ENCODE data around the gene SMARCD1.

The SMARCD1 gene

DNA sequence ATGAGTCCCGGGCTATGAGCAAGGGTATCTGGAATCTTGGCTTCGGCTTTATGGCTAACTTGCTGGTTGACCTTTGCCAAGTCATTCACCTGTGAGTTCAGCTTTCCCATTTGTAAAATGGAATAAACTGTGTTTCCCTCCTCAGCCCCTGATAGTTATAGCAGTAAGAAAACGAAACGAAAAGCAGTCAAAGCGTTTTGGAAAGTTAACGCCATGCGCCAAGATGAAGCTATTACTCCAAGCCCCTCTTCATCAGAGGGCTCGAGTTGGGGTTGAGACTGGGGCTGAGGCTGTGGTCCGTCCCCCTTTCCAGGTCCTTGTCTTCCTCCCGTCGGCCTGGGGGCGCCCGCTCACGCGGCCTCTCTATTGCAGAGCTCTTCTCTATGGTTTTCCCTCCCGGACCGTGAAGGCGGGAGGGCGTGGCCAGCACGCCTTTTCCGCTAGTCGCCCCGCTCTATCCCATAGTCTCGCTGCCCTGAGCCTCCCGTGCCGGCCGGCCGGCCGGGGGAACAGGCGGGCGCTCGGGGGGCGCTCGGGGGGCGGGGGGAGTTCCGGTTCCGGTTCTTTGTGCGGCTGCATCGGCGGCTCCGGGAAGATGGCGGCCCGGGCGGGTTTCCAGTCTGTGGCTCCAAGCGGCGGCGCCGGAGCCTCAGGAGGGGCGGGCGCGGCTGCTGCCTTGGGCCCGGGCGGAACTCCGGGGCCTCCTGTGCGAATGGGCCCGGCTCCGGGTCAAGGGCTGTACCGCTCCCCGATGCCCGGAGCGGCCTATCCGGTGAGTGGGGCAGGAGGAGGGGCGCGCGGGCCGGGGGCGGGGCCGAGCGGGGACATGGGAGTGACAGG, at the start of gene SMARCD1:
Gene SMARCD1 (plus strand): TSS at position 568 of the 840 bp plus-strand sequence. CDS start 28 bp downstream, at position 596.
- peak within 1 kb of the TSS; percentile 81 for H3K4me3 ChIP-seq (ENCODE audit: low read depth, low read length)

DNA sequence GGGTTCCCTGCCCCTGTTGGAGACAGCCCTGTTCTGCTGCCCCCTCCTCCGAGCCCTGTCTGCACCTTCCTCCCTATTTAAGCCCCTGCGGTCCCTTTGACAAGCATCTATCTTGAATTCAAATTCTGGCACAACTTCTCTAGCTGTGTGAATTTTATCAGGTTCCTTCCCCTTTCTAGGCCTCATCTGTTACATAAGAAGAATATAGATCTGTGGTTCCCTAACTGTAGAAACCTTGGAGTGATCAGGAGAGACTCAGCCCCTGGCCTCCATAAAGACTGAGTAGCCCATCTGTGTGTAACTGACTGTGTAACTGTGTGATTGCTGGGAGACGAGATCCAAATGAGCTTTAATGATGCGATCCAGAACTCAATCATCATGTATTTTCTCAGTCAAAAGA, 46.8 kb upstream of the SMARCD1 start:
- no peak overlapping the region for H3K4me3 ChIP-seq (ENCODE audit: low read depth, low read length)

DNA sequence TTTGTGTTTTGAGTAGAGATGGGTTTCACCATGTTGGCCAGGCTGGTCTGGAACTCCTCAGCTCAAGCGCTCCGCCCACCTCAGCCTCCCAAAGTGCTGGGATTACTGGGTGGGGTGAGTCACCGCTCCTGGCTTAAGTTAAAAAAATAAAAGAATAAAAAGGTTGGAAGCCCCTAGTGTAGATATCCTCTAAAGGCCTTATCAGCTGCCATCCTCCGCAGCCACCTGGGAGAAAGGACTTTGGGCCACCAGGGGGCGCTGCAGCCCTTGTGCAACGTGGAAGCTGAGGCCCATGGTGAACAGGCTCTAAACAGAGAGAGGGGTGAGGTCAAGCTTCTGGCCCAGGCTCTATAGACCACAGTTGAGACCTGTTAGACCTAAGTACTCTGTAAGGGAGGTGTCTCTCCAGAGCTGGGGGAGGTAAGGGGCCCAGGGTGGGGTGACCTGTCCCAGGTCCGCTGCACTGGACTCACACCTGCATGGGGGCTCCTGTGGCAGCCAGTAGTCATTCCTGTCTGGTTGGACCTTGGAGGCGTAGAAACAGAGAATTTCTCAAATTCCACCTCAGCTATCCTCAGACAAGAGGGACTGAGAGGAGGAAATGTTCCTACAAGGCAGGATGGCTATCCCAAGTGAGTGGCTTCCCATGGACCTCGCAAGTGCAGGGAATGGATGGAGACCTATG, 45.8 kb upstream of the SMARCD1 start:
- H3K4me3 ChIP-seq (ENCODE audit: low read depth, low read length), result no peak overlapping the region

DNA sequence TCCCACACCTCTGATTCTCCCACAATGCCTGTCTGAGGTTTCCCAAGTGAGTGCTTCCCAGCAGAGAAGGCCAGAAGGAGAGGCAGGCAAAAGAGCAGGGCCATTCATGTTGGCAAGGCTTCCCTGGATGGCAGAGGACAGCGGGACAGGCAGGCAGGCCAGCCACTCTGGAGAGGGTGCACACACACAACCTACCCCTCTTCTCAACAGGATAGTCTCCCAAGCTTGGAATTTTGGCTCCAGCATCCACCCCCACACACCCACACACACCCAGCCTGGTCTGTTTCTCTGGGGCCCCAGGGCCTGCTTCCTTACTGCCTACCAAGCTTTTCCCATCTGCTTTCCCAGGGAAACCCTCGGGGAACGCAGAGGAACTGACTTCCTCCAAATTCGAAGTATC, 44.5 kb upstream of the SMARCD1 start:
- H3K4me3 ChIP-seq (ENCODE audit: low read depth, low read length), result no peak overlapping the region

DNA sequence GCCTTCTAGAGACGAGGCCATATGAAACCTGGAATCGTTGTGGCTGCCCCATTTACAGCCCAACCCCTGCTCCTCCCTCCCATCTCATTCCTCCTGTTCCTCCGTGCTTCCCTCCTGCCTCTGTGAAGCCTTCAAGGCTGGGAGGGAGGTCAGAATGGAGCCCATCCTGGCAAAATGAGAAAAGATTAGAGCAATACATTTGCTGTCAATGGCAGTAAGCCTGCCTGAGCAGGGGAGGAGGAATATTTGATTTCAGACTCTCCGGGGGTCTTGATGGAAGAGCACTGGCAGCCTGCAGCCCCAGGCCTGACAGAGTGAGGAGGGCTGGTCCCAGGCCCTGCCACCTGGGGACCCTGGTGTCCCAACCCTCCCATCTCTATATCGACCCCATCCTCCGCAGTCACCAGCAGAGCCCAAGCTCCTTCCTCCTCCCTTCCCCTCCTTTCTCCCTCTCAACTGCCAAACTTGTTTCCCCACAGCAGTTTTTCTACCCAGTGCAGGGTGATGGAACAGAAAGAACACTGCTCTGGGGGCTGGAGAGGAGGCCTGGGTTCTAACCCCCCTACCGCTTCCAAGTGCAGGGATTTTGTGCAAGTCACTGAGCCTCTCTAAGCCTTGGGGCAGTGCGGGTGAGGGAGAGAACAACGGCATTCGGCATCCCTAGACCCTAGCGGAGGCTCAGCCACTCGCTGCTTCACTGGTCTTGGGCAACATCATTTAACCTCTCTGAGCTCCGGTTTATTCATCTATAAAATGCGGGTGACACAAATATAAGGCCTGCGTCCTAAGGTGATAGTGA, 43.9 kb upstream of the SMARCD1 start:
- H3K4me3 ChIP-seq (ENCODE audit: low read depth, low read length), result no peak overlapping the region

DNA sequence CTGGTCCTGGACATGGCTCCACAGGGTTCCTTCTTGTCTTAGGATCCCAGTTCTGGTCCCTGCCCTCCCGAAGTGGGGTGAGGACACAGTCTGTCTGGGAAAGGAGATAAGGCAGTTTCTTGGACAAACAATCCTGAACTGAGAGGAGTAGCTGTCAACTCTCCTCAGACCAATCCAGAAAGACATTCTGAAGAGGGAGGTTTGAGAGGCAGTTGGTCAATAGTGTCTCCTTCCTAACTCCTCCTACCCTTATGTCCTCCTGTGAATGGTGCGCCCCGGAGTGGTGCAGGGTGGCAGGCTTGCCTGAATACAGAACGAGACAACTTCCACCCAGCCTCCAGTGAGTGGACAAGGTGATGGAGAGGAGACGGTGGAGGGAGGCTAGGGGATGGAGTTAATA, 43.2 kb upstream of the SMARCD1 start:
- no peak overlapping the region for H3K4me3 ChIP-seq (ENCODE audit: low read depth, low read length)

DNA sequence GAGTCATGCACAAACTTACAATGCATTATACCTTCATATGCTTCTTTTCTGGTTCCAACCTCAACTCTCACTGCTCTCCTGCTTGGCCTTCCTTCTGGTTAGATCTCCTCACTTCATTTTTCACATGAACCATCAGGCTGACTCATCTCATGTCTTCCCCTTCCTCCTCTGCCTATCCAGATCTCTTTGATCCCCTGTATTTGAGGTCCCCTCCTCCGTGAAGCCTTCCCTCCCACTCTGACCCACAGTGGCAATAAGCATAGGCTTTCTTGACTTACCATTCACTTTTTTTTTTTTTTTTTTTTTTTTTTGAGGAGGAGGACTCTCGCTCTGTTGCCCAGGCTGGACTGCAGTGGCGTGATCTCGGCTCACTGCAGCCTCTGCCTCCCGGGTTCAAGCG, 42.4 kb upstream of the SMARCD1 start:
- no peak overlapping the region for H3K4me3 ChIP-seq (ENCODE audit: low read depth, low read length)

DNA sequence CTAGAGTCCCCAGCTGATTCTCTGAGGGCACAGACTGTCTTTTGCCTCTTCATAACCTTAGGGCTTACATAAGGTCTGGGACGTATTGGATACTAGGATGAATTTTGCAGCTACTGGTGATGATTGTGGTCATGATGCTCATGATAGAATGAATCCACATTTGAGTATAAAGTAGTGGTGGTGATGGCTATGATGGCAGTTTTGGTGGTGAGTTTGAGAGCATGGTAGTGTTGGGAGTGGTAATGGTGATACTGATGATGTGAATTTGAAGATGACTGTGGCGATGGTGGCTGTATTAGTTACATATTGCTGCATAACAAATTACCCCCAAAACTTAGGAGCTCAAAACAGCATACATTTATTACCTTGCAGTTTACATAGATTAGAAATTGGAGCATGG, 41.8 kb upstream of the SMARCD1 start:
- no peak overlapping the region for H3K4me3 ChIP-seq (ENCODE audit: low read depth, low read length)

DNA sequence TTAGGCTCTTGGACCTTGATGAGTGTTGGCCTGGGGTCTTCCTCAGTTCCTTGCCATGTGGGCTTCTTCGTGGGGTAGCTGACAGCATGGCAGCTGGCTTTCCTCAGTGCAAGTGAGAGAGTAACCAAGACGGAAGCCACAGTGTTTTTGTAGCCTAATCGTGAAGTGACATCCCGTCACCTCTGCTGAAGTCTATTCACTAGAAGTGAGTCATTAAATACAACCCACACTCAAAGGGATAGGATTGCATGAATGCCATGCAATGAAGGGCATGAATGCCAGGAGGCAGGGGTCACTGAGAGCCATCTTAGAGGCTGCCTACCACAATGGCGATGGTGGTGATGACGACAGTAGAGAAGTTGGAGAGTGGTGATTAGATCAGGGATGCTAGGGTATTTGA, 41.3 kb upstream of the SMARCD1 start:
- H3K4me3 ChIP-seq (ENCODE audit: low read depth, low read length), result no peak overlapping the region

DNA sequence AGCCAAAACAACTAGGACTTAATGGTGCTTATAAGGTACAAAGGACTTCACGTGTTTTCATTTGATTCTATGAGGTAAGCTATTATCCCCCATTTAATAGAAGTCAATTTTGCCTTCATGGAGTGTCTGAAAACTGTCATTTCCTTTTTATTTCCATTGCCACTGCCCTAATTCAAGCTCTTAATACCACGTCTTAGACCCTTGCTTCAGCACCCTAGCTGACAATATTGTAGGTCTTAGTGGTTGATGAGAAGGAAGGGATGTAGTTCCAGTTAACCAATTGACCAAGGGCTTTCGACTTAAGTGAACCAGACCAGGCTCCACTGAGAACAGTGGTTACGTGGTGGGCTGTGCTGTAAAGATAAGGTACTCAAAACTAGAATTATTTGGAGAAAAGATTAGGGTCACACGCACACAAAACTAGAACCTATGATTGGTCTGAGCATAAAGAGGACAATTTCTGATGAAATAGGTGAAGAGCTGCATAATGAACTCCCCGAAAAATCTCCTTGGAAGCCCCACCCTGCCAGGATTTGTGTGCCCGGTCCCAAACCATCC, 37.4 kb upstream of the SMARCD1 start:
- H3K4me3 ChIP-seq (ENCODE audit: low read depth, low read length), result no peak overlapping the region

DNA sequence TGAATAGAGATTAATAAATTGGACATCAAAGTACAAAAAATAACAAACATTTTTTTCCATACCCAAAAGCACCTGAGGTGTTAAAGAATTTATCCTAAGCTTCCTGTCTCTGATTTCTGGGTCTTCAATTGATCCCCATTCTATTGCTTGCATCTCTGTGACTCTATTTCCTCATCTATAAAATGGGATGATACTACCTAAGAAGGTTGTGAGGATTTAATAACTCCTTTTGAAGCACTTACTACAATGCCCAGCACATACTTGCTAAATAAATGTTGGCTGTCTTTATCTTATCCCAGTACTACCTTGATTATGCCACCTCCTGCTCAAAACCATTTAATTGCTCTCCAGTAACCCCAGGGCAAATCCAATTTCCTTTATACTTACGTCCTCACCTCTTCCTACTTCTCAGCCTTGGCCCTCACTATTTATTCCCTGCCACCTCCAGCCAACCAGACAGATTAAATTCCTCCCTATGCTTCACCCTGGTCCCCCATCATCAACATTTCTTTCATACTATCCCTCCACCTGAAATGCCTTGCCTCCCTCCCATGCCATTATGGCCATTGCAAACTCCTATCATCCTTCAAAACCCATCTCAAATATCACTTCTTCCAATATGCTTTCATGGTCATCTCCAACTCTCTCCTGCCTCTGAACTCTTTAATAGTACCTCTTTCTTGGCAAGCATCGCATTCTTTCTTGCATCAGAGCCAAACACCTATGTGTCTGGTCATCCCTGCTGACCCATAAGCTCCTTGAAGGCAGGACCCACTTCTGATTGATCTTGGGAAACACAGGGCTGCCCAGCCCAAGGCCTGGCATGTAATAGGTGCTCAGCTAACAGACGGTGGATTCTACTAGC, 35.7 kb upstream of the SMARCD1 start:
- no peak overlapping the region for H3K4me3 ChIP-seq (ENCODE audit: low read depth, low read length)

DNA sequence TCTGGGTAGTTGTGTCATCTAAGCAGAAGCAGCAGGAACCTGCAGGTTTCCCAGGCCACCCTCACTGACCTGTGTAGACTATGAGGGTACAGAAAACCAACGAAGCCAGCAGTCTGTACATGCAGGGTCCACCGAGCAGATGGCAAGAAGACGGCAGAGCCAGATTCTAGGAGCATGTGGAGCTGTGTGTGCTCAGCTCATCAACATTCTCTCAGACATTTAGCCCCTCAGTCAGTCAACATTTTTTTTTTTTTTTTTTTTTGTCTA, 35.1 kb upstream of the SMARCD1 start:
- peak overlapping the region; percentile 31 for H3K4me3 ChIP-seq (ENCODE audit: low read depth, low read length)

DNA sequence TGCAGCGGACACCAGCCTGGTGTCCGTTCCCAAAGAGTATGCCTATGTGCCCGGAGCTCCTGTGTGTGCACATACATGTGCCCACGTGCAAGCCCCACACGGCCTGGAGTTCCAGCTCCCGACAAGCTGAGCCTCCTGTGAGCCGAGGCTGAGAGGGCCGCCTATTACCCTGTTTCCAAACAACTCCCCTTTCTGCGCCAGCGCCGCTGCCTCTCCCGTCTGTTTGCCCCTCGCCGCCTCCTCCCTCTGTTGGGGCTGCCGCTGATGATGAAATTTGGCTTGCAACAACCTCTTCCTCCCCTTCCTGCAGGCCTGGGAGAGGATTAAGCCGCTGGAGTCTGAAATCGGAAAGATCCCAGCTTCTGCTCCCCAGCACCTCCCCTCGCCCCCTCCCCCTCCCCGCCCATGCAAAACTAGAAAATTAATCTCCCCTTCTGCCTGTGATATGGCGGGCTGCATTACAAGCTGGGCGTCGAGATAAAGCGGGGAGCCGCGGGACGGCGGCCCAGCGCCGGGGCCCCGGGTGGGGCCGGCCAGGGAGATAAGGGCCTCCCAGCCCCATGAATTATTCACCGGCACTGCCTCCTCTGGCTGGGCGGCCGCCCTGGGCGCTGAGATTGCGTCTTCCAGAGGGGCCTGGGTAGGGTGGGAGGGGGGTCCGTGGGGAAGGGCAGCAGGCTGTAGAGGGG, 34.6 kb upstream of the SMARCD1 start:
- peak overlapping the region; percentile 31 for H3K4me3 ChIP-seq (ENCODE audit: low read depth, low read length)

DNA sequence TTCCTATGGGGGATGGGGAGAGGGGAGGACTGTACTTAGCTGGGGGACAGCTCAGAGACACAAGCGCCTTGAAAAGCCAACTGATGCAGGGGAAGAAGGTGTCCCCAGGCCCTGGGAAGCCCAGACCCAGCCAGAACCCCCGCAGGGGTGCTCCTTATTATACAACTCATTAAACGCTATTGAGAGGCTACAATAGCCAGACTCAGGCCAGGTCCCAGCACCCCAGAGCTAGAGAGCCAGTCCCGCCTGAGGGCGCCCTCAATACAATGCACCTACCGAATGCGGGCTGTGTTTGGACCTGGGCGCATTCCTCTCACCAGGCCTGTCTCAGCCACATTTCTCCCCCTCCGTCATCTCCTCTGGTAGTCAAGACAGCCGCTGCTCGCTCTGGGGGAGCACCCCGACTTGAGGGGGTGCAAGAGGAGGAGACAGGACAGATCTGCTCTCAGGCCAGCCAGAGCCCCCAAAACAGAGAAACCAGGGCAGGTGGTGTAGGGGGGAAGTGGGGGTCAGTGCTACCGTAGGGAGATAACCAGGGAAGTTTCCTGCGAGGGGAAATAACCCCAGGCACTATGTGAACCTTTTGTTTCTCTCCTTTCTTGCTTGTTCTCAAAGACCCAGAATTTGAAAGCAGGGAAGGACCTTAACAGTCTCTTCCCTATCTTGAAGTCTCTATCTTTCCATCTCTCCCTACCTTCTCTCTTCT, 33.9 kb upstream of the SMARCD1 start:
- H3K4me3 ChIP-seq (ENCODE audit: low read depth, low read length), result peak overlapping the region; percentile 8

DNA sequence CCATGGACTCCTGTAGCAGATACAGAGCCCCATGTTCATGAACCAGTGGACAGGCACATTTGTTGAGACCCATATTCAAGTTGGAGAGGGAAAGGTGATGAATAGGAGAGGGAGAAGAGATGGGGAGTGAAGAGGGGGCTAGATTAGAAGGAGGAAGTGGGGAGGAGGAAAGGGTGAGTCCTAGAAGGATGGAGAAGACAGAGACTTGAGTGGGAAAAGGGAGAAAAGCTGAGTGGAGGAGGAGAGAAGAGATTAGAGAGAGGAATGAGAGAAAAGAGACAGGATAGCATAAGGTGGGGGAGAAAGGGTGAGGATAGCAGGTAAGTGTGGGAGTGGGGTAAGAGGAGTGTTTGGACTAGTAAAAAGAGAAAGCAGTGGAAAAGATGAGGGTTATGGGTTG, 32.6 kb upstream of the SMARCD1 start:
- no peak overlapping the region for H3K4me3 ChIP-seq (ENCODE audit: low read depth, low read length)

DNA sequence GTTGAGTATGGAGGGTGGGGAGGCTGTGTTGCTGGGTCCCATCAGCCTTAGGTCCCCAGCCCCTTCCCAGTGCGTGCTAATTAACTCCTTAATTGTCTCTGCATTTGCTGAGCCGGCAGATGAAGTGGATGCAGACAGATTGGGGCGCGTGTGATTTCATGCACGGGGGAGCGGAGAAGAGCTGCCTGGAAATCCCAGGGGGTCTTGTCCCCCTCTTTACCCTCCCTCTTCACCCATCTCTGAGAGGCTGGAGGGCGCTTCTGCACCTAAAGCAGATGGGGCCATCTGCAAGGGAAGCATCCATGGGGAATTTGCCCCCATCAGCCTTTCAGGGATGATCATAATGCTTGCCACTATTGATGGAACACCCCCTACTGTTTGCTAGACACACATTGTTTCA, 32.2 kb upstream of the SMARCD1 start:
- no peak overlapping the region for H3K4me3 ChIP-seq (ENCODE audit: low read depth, low read length)

DNA sequence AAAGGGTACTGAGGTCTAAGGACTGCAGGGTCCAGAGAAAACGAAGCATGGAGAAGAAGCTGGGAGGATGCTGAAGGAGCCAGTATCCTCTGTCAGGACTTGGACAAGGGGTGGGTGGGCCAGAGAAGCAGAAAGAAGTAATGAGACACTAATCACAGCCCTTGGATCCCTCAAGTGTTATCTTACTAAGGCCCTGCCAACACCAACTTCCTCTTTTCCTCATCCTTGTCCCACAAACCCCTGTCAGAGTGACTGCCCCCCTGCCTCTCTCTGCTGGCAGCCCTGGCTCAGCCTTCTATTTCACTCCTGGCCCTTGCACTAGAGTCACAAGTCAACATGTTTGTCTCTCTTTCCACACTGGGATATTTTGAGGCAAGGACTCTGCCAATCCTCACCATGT, 31.6 kb upstream of the SMARCD1 start:
- H3K4me3 ChIP-seq (ENCODE audit: low read depth, low read length), result no peak overlapping the region

DNA sequence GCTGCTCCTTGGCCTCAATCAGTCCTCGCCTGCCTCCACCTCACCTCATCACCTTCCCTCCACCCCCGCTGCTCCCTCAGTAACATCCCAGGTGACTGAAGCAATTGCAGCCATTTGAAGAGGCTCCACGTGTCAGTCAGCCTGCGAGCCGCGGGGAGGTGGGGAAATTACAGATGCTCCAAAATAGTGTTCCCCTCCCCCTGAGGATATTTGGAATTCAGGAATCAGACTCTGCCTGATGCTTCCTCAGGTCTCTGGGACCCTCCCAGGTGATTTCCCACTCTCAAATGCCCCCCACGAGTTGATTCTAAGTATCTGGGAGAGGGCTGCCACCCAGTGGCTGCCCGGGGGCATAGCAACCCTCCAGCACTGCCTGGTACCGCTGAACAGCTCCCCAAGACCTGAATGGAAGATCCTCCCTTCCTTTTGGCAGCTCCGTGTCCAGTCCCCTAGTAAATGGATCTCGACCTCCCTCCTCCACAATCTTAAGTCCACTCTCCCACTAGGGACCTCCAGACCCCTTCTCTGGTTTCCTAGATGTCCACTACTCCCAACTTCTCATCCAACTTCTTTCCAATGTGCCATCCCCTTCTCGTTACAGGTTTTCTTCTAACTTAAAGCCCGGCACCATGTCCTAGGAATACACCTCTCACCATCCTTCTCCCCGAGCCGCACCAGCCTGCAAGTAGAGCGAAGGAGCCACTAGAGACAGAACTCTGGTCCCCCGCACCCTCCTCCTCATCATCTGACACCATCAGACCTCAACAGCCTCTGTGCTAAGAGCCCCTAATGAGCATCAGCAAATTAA, 29.1 kb upstream of the SMARCD1 start:
- H3K4me3 ChIP-seq (ENCODE audit: low read depth, low read length), result no peak overlapping the region

DNA sequence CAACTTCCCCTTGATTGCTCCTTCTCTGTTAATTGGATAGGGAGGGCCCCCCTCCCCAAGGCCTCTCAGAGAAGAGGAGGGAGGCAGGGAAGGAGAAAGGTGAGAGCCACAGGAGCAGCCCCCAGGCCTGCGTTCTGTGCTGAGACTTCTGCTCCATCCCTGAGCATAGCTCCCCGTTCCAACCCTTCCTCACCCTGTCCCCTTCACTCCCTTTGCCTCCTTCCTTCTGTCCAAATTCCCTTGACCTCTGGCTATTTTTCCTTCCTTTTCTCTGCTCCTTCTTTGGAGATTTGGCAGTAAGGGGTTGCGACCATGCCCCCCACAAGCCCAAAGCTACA, 28.5 kb upstream of the SMARCD1 start:
- H3K4me3 ChIP-seq (ENCODE audit: low read depth, low read length), result peak overlapping the region; percentile 61

Measured in iPS-11a (cell line).